GM06990 (cell line): Measurements from ENCODE around the gene TRIM24.

Experiments used
- DNase-seq: peaks from one replicate; pipeline ENCODE4 v3.0.0-alpha.2; 2011; ENCODE audit not compliant: insufficient read length; ENCODE audit errors: extremely low read depth
- H3K27me3 ChIP-seq: replicated peaks from 2 replicates; pipeline ENCODE4 v1.6.0; 2011; ENCODE audit warnings: low read length; ENCODE audit not compliant: control insufficient read depth, insufficient read depth
- H3K36me3 ChIP-seq: 2 replicates; pipeline ENCODE4 v1.5.1; 2011; ENCODE audit warnings: low read length; ENCODE audit not compliant: control insufficient read depth, insufficient read depth
- H3K4me3 ChIP-seq: replicated peaks from 2 replicates; pipeline ENCODE4 v1.5.1; 2011; ENCODE audit warnings: low read depth, mild to moderate bottlenecking, control low read depth, low read length
- CTCF ChIP-seq: IDR thresholded peaks from 2 replicates; pipeline ENCODE4 v1.5.1; 2011; ENCODE audit warnings: low read length, control low read depth, mild to moderate bottlenecking, inconsistent platforms; ENCODE audit not compliant: insufficient read depth, poor library complexity, severe bottlenecking

The TRIM24 gene

GRCh38 chr7:138500892-138501291, 40.8 kb downstream of the TRIM24 start:
- H3K36me3 ChIP-seq: no peaks in the 10 kb centered on the region; the same call in 1 of the 2 replicates
- no peak overlapping the region for H3K4me3 ChIP-seq
- DNase-seq: no peak
- no peak for TF ChIP-seq CTCF
- H3K27me3 ChIP-seq: no peaks in the 10 kb centered on the region

- Histone ChIP-seq H3K27me3 (no peaks in the 10 kb centered on the region), H3K36me3 (no peaks in the 10 kb centered on the region; the same call in 1 of the 2 replicates), H3K4me3 (no peak overlapping the region)
- no peak for TF ChIP-seq CTCF
- DNase-seq: no peak
These were observed 42.1 kb downstream of the TRIM24 start for GRCh38 chr7:138502023-138502767.

- no peak for TF ChIP-seq CTCF
- no peak for DNase-seq
- Histone ChIP-seq H3K4me3 (no peak overlapping the region), H3K27me3 (no peaks in the 10 kb centered on the region), H3K36me3 (no peaks in the 10 kb centered on the region; the same call in 1 of the 2 replicates)
These were observed 45.4 kb downstream of the TRIM24 start for GRCh38 chr7:138505361-138505873.

- TF ChIP-seq CTCF: no peak
- DNase-seq: no peak
- Histone ChIP-seq H3K36me3 (peaks cover 2% of the 10 kb centered on the region; the same call in 1 of the 2 replicates), H3K27me3 (no peaks in the 10 kb centered on the region), H3K4me3 (no peak overlapping the region)
These were observed 46.7 kb downstream of the TRIM24 start for GRCh38 chr7:138506764-138507163.

- no peak for DNase-seq
- TF ChIP-seq CTCF: no peak
- peaks cover 4% of the 10 kb centered on the region for H3K36me3 ChIP-seq
- no peak overlapping the region for H3K4me3 ChIP-seq
- no peaks in the 10 kb centered on the region for H3K27me3 ChIP-seq
These were observed 49.9 kb downstream of the TRIM24 start for GRCh38 chr7:138510003-138510402.
